HL-60/S4 (cell line): ENCODE data around the gene THOC6.
"Not testable (repeated sequence)": the region's sequence is repeated elsewhere in the genome, so short reads cannot be mapped to it uniquely, and the experiment has no call there.

Source experiments
- in situ Hi-C: fragments of 300-500 bp; cut with MboI; formaldehyde crosslinking; loops from 2 replicates; pipeline ENCODE4 v1.14.3; 2022; ENCODE audit warnings: low sequenced_read_pairs

Gene THOC6

DNA sequence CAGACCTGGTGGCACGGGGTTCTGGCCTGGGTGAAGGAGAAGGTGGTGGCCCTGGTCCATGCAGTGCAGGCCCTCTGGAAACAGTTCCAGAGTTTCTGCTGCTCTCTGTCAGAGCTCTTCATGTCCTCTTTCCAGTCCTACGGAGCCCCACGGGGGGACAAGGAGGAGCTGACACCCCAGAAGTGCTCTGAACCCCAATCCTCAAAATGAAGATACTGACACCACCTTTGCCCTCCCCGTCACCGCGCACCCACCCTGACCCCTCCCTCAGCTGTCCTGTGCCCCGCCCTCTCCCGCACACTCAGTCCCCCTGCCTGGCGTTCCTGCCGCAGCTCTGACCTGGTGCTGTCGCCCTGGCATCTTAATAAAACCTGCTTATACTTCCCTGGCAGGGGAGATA is 45.3 kb downstream of the THOC6 start:
- in situ Hi-C loops = not testable (repeated sequence)

DNA sequence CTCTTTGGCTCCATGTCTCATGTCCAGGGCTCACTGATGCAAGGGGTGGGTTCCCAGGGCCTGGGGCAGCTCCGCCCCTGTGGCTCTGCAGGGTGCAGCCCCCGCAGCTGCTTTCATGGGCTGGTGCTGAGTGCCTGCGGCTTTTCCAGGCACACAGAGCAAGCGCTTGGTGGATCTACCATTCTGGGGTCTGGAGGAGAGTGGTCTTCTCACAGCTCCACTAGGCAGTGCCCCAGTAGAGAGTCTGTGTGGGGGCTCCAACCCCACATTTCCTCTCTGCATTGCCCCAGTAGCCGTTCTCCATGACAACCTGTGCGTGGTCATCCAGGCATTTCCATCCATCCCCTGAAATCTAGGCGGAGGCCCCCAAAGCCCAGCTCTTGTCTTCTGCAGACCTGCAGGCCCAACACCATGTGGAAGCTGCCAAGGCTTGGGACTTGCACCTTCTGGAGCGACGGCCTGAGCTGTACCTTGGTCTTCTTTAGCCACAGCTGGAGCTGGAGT is 46.8 kb downstream of the THOC6 start:
- in situ Hi-C loops = no loop called here

DNA sequence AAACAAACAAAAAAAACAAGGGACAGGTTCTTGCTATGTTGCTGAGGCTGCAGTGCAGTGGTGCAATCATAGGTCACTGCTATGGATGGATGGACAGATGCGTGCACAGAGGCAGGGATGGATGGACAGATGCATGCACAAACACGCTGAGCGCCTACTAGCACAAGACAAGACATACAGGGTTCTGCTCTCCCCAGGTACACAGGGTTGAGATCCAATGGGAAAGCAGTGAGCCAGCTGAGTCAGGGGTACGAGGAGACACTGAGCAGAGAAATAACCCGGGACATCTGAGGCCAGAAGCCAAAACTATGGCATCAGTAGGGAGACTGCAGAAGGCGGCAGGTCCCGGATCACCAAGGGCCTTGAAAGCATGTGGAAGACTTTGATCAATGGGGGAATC is 47.8 kb downstream of the THOC6 start:
- in situ Hi-C loops = no loop called here

DNA sequence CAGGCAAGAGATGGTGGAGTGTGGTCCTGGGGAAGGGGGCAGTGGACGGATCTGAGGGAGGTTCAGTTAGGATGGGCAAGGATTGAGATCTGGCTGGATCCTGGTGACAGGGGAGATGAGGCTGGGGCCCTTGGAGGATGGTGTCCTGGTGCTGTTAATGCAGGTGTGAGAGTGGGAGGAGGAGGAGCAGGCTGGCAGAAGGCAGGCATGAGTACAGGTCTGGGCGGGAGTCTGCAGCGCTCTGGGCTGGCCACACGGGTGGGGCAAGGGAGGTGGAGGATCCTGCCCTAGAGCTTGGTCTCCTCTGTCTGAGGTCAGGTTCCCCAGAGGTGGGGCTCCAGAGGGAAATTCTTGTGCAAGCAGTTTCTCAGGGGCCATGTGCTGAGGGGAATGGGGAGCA is 48.3 kb downstream of the THOC6 start:
- in situ Hi-C loops = not testable (repeated sequence)

DNA sequence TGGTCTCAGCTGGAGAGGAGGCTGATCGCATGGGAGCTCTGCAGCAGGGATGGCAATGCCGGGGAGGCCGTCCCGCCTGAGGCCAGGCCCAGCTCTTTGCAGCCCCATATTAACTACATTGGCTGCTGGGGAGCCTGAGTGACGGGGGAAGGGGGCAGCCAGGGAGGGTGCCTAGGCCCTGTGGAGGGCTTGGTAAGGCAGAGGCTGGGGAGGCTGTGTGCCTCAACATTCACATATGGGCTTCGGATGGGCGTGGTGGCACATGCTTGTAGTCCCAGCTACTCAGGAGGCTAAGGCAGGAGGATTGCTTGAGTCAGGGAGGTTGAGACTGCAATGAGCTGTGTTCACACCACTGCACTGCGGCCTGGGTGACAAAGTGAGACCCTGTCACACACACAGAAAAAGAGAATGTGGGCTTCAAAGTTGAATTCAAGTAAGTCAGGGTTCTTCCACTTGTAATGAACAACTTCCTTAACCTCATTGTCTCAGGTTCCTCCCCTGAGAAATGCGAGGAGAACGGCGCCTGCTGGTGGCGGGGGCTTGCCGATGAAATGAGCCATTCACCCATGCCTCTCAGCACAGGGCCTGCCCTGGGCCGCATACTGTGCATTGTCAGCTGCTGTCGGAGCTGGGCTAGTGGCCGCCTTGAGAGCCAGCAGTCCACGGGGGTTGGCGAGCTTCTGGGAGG is 48.9 kb downstream of the THOC6 start:
- in situ Hi-C loops = not testable (repeated sequence)

DNA sequence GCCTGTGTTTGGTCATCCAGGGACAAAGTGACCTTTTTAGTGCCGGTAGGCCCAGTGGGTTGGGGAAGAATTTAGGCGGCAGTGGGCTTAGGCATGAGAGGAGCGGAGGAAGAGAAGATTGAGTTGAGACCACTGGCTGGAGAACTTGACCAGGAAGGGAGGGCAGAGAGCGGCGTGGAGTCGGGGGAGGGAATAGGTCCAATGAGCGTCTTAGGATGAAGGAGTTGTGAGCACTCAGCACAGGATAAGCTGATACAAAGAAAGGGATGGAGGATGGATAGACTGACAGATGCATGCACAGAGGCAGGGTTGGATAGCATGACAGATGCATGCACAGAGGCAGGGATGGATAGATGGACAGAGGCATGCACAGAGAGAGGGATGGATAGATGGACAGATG is 49.6 kb downstream of the THOC6 start:
- in situ Hi-C loops = no loop called here

DNA sequence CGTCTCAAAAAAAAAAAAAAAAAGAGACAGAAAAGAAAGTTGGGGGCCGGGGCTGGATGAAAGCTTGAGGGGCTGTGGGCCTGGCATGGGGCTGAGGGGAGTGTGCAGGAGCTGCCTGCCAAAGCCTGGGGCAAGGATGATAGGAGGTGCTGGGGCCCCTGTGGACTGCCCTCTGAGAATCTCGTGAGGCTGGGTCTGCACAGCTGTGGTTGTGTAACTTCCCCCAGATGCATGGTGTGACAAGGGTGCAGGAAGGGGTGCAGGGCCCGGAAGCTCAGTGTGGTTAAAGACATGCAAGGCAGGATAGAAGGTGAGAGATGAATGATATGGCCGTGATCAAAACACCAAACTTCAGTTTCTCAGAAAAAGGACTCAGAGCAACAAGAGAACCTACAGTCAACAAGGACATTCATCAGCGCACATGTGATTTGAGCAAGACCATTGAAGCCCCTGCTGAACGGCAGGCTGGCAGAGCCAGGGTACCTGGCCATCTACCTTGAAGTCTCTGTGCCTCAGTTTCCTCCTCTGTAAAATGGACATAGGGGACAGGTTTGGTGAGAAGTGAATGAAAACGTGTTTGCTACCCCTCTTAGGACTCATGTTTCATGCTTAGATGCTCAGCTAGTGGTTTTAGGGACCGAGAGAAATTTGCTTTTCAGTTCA is 51.2 kb downstream of the THOC6 start:
- in situ Hi-C loops = no loop called here

DNA sequence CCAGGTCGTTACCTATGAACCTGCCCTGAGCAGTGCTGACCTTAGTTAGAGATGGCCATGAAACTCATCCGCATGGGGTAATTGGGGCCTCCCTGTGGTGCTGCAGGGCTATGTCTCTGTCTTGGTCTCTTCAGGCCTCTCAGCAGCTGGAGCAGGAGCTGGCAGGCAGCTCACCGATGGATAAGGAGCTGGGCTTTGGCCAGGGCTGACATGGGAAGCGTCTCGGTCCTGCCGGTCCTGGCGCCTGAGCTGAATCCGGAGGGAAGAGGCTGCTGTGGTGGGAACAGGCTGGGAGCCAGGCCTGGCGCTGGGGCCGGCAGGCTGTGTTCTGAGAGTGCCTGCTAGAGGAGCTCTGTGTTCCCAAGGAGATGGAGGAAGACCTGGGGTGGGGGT is 51.7 kb downstream of the THOC6 start:
- in situ Hi-C loops = no loop called here

DNA sequence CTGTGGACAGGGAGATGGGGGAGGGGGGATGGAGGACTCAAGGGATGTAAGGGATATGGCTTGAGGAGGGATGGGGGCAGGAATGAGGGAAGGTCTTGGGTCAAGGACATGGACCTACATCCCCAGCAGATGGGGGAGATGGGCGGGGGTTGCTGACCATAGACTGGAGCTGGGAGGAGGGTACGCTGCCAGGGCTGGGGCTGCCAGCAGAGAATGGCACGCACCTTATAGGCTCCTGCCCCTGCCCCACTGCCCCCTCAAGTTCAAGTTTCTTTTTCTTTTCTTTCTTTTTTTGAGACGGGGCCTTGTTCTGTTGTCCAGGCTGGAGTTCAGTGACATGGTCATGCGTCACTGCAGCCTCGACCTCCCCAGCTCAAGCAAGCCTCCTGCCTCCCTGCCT is 52.1 kb downstream of the THOC6 start:
- in situ Hi-C loops = not testable (repeated sequence)

DNA sequence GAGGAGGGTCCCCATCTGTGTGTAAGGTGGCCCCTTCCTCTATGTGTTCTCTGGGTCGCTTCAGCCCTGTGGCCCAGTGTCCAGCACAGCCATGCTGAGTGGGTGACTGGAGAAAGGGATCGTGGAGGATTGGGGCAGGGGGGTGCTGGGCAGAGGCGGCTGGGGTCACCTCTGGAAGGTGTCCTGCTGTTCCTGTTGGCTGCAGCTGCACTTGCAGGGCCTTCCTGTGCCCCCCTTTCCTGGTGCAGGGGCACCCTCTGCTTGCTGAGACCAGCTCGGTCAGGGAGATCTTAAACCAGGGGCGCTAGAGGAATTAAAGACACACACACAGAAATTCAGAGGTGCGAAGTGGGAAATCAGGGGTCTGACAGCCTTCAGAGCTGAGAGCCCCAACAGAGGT is 52.7 kb downstream of the THOC6 start:
- in situ Hi-C loops = no loop called here
